ENCODE results near the gene GAGE2A.
"Not testable (repeated sequence)": the region's sequence is repeated elsewhere in the genome, so short reads cannot be mapped to it uniquely, and the experiment has no call there.

DNA sequence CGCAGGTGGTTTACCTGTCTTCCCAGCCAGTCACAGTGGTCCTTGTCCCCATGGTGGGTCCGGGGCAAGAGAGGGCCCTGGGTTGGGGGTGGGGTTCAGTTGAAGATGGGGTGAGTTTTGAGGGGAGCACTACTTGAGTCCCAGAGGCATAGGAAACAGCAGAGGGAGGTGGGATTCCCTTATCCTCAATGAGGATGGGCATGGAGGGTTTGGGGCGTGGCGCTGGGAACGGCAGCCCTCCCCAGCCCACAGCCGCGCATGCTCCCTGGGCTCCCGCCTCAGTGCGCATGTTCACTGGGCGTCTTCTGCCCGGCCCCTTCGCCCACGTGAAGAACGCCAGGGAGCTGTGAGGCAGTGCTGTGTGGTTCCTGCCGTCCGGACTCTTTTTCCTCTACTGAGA, 38.3 kb upstream of the GAGE2A start, which contains the start of gene GAGE12E:
- TF ChIP-seq POLR2A (IDR thresholded peaks at IDR 0.05) = not testable (repeated sequence)
- TF ChIP-seq, protein P1, sequence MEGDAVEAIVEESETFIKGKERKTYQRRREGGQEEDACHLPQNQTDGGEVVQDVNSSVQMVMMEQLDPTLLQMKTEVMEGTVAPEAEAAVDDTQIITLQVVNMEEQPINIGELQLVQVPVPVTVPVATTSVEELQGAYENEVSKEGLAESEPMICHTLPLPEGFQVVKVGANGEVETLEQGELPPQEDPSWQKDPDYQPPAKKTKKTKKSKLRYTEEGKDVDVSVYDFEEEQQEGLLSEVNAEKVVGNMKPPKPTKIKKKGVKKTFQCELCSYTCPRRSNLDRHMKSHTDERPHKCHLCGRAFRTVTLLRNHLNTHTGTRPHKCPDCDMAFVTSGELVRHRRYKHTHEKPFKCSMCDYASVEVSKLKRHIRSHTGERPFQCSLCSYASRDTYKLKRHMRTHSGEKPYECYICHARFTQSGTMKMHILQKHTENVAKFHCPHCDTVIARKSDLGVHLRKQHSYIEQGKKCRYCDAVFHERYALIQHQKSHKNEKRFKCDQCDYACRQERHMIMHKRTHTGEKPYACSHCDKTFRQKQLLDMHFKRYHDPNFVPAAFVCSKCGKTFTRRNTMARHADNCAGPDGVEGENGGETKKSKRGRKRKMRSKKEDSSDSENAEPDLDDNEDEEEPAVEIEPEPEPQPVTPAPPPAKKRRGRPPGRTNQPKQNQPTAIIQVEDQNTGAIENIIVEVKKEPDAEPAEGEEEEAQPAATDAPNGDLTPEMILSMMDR (IDR thresholded peaks at IDR 0.05) = not testable (repeated sequence)

All from Peyer's patch (tissue), 4 donors.